Liver (tissue), 3 donors: Measurements from ENCODE around the gene OTUD5.

Experiments
- FOXA1 ChIP-seq: IDR thresholded peaks from 2 replicates; pipeline ENCODE4 v1.6.1; 2016; ENCODE audit warnings: antibody characterized with exemption
- GABPA ChIP-seq, 2 donors: IDR thresholded peaks in 1 of 2; conservative IDR thresholded peaks in 1 of 2; 2 replicates each; pipeline ENCODE4 v1.6.1; 2016; ENCODE audit warnings: antibody characterized with exemption in 2 of 2, mild to moderate bottlenecking in 1 of 2, moderate library complexity in 1 of 2
- HNF4A ChIP-seq, 2 donors: conservative IDR thresholded peaks; 2 replicates each; pipeline ENCODE4 v1.6.1; 2016; ENCODE audit warnings: antibody characterized with exemption in 2 of 2, mild to moderate bottlenecking in 2 of 2
- RAD21 ChIP-seq, 2 donors: IDR thresholded peaks; 2 replicates each; pipeline ENCODE4 v1.6.1; 2016; ENCODE audit warnings: antibody characterized with exemption in 2 of 2, mild to moderate bottlenecking in 2 of 2
- SP1 ChIP-seq: IDR thresholded peaks from 2 replicates; pipeline ENCODE4 v1.6.1; 2018; ENCODE audit warnings: antibody characterized with exemption, mild to moderate bottlenecking
- YY1 ChIP-seq: IDR thresholded peaks from 2 replicates; pipeline ENCODE4 v1.6.1; 2016; ENCODE audit warnings: antibody characterized with exemption, mild to moderate bottlenecking
- TF ChIP-seq, protein P1 (sequence below): fragments of 150-350 bp; IDR thresholded peaks from 2 replicates; pipeline ENCODE4 v1.5.1; 2017; ENCODE audit warnings: improper control_type of control experiment, low read depth, low read length; ENCODE audit not compliant: missing input control
- TF ChIP-seq, protein P2 (sequence below): IDR thresholded peaks from 2 replicates; pipeline ENCODE4 v1.6.1; 2016; ENCODE audit warnings: antibody characterized with exemption
- TF ChIP-seq, protein P3 (sequence below): IDR thresholded peaks from 2 replicates; pipeline ENCODE4 v1.6.1; 2016; ENCODE audit warnings: antibody characterized with exemption
- TF ChIP-seq, protein P4 (sequence below): IDR thresholded peaks from 2 replicates; pipeline ENCODE4 v1.6.1; 2016; ENCODE audit warnings: antibody characterized with exemption, mild to moderate bottlenecking
- TF ChIP-seq, protein P5 (sequence below): IDR thresholded peaks from 2 replicates; pipeline ENCODE4 v1.6.1; 2016; ENCODE audit warnings: antibody characterized with exemption
- donor health status: healthy.
- donor health status: healthy.

DNA sequence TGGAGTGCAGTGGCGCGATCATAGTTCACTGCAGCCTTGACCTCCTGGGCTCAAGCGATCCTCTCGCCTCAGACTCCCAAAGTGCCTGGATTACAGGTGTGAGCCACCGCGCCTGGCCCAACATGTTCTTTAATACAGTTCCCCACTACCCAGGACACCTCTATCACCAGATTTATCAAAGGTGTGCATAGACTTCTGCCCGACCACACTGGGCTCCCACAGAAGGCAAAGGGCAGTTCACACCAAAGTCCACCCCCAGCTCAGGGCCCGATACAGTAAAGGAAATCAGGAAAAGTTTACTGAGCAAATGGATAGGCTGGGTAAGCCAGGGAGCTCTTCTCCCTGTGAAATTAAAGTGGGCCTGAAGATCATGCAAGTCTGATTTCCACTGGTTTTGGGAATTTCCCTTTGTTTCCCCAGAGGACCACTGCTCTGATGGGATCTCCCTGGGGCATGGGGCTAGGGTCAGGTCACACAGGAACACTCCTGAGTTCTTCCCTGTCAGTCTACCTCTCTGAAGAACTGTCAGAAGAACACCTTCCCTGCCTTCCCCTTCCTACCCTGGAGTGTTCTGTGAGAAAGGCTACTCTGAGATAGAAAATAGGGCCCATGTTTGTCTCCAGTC is 20.9 kb downstream of the OTUD5 start:
- TF ChIP-seq, protein P1, sequence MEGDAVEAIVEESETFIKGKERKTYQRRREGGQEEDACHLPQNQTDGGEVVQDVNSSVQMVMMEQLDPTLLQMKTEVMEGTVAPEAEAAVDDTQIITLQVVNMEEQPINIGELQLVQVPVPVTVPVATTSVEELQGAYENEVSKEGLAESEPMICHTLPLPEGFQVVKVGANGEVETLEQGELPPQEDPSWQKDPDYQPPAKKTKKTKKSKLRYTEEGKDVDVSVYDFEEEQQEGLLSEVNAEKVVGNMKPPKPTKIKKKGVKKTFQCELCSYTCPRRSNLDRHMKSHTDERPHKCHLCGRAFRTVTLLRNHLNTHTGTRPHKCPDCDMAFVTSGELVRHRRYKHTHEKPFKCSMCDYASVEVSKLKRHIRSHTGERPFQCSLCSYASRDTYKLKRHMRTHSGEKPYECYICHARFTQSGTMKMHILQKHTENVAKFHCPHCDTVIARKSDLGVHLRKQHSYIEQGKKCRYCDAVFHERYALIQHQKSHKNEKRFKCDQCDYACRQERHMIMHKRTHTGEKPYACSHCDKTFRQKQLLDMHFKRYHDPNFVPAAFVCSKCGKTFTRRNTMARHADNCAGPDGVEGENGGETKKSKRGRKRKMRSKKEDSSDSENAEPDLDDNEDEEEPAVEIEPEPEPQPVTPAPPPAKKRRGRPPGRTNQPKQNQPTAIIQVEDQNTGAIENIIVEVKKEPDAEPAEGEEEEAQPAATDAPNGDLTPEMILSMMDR = no peak
- TF ChIP-seq, protein P2, sequence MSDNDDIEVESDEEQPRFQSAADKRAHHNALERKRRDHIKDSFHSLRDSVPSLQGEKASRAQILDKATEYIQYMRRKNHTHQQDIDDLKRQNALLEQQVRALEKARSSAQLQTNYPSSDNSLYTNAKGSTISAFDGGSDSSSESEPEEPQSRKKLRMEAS = no peak
- no peak for TF ChIP-seq RAD21 (IDR thresholded peaks at IDR 0.05)
- TF ChIP-seq SP1 = no peak
- TF ChIP-seq GABPA (IDR thresholded peaks at IDR 0.05 in 1 of 2, conservative IDR thresholded peaks at IDR 0.05 in 1 of 2) = no peak
- TF ChIP-seq, protein P3, sequence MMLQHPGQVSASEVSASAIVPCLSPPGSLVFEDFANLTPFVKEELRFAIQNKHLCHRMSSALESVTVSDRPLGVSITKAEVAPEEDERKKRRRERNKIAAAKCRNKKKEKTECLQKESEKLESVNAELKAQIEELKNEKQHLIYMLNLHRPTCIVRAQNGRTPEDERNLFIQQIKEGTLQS = no peak
- peak in 1 of 2 donors; percentile 51 for TF ChIP-seq HNF4A (conservative IDR thresholded peaks at IDR 0.05)
- TF ChIP-seq, protein P4, sequence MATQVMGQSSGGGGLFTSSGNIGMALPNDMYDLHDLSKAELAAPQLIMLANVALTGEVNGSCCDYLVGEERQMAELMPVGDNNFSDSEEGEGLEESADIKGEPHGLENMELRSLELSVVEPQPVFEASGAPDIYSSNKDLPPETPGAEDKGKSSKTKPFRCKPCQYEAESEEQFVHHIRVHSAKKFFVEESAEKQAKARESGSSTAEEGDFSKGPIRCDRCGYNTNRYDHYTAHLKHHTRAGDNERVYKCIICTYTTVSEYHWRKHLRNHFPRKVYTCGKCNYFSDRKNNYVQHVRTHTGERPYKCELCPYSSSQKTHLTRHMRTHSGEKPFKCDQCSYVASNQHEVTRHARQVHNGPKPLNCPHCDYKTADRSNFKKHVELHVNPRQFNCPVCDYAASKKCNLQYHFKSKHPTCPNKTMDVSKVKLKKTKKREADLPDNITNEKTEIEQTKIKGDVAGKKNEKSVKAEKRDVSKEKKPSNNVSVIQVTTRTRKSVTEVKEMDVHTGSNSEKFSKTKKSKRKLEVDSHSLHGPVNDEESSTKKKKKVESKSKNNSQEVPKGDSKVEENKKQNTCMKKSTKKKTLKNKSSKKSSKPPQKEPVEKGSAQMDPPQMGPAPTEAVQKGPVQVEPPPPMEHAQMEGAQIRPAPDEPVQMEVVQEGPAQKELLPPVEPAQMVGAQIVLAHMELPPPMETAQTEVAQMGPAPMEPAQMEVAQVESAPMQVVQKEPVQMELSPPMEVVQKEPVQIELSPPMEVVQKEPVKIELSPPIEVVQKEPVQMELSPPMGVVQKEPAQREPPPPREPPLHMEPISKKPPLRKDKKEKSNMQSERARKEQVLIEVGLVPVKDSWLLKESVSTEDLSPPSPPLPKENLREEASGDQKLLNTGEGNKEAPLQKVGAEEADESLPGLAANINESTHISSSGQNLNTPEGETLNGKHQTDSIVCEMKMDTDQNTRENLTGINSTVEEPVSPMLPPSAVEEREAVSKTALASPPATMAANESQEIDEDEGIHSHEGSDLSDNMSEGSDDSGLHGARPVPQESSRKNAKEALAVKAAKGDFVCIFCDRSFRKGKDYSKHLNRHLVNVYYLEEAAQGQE = no peak
- TF ChIP-seq, protein P5, sequence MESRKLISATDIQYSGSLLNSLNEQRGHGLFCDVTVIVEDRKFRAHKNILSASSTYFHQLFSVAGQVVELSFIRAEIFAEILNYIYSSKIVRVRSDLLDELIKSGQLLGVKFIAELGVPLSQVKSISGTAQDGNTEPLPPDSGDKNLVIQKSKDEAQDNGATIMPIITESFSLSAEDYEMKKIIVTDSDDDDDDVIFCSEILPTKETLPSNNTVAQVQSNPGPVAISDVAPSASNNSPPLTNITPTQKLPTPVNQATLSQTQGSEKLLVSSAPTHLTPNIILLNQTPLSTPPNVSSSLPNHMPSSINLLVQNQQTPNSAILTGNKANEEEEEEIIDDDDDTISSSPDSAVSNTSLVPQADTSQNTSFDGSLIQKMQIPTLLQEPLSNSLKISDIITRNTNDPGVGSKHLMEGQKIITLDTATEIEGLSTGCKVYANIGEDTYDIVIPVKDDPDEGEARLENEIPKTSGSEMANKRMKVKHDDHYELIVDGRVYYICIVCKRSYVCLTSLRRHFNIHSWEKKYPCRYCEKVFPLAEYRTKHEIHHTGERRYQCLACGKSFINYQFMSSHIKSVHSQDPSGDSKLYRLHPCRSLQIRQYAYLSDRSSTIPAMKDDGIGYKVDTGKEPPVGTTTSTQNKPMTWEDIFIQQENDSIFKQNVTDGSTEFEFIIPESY = no peak
- no peak for TF ChIP-seq YY1
- no peak for TF ChIP-seq FOXA1
